ENCODE measurements around the gene TTLL12.

TTLL12 gene

DNA sequence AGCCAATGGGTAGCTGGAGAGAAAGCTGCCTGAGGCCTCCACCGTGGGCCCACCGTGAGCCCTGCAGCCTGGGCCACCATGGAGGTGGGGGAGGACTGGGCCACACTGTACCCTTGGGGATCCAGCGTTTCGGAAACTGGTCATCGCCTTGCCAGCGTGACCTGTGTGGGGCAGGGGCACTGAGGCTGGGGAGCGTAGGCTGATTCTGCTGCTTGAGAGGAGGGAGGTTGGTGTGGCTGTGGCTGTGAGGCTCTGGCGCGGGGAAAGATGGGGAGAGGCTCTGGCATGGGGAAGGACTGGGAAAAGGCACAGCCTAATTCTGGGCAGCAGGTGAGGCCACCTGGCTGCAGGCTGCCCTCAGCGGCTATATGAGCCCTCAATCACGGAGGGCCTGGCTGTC is 12.6 kb upstream of the TTLL12 start:
- DNase-seq (ENCODE audit: low spot score) = no peak

DNA sequence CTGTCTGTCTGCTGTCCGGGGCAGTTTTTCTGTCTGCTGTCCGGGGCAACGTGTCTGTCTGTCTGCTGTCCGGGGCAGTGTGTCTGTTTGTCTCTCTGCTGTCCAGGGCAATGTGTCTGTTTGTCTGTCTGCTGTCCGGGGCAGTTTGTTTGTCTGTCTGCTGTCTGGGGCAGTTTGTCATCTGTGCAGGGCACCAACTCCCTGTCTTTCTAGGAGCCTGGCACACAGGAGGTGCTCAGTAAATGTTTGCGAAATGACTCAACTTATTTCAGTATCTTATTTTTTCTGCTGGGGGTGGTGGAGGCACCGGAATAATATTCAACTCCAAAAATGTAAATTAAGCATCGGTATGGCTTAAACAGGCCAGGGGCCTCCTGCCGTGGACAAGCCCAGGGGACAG is 12.0 kb upstream of the TTLL12 start:
- DNase-seq (ENCODE audit: low spot score) = no peak

DNA sequence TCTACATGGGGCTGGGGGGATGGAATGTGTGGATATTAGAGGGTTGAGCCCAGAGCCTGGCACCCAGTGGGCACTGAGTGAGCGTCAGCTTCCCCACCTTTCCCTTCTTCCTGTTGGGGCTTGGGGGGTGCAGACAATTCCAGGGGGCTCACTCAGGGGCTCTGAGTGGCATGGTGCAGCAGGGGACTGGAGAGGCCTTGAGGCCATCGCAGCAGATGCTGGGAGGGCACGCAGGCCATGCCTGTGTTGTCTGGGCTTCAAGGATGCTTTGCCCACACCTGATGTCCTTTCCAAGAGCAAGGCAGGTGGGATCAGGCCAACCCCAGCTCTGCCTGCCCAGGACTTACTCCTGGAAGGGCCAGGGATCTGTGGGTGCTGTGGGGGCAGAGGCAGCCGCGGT is 11.2 kb upstream of the TTLL12 start:
- no peak for DNase-seq (ENCODE audit: low spot score)

DNA sequence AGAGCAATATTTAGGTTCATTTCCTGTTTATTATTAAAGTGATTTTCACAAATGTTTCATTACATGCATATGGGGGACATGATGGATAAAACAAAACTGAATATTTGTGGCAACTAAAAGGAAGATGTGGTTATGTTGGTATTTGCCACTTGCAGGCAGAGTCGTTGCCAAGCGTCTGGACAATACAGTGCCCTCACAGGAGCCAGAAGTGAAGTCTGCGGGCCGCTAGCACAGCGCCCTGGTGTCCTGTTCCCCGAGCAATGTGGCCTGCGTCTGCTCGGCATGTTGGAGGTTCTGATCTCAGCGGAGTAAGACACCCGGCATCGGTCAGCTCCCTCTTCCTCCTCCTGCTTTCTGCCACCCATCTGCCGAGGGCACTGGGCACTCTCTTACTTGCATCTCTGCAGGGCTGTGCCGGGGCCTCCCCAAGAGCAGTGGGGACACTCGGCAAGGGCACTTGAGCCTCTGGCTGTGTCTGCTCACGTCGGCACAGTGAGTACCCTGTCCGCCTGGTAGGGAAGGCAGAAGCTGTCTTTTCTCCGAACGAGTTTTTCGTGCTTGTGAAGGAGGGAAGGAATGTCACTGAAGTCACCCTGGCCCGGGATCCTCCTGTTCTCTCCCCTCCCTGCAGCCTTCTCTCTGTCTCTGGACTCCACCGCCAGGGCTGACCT is 10.5 kb upstream of the TTLL12 start:
- peak; percentile 52 for DNase-seq (ENCODE audit: low spot score)

DNA sequence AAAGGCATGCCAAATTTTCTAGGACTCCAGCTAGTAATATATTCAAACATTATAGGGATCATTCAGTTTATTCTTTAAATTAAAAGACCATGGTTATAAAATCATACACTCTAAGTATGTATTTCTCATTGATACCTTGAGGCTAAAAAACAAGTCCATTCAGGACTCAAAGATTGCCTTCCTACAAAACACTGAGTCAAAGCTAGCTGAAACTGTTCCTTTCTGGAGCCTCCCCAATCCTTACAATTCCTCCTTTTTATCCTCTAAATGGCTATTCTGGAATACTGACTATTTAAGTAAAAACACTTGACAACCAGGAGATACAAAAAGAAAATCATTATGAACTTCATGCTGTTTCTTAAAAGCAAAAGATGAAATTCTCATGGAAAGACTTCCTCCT is 4.9 kb upstream of the TTLL12 start:
- no peak for DNase-seq (ENCODE audit: low spot score)

DNA sequence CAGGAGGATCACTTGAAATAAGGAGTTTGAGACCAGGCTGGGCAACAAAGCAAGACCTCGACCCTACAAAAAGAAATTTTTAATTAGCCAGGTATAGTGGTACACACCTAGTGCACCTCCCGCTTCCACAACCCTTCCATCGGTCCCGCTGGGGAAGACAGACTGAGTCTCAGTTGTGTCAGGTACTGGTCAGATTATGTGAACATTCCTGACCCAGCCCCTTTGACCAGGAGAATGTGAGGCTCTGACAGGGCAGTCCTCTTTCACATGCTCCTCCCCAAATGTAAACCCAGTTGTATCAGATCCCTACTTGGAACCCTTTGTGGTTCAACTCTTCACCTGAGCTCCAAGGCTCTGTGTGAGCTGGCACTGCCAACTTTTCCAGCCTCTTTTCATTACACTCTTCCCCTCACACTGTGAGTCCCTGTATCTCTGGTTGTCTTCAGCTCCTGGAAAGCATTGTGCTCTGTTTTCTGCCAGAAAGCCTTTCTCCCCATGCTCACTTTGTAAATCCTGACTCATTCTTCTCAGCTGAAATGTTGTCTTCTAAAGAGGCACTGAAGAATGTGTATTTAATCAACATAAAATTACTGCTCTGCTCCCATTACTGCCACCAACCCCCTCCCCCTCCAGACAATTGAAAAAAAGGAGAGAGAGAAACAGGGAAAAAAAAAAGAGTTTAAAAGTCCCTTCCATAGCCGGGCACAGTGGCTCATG is 2.1 kb upstream of the TTLL12 start:
- no peak for DNase-seq (ENCODE audit: low spot score)

DNA sequence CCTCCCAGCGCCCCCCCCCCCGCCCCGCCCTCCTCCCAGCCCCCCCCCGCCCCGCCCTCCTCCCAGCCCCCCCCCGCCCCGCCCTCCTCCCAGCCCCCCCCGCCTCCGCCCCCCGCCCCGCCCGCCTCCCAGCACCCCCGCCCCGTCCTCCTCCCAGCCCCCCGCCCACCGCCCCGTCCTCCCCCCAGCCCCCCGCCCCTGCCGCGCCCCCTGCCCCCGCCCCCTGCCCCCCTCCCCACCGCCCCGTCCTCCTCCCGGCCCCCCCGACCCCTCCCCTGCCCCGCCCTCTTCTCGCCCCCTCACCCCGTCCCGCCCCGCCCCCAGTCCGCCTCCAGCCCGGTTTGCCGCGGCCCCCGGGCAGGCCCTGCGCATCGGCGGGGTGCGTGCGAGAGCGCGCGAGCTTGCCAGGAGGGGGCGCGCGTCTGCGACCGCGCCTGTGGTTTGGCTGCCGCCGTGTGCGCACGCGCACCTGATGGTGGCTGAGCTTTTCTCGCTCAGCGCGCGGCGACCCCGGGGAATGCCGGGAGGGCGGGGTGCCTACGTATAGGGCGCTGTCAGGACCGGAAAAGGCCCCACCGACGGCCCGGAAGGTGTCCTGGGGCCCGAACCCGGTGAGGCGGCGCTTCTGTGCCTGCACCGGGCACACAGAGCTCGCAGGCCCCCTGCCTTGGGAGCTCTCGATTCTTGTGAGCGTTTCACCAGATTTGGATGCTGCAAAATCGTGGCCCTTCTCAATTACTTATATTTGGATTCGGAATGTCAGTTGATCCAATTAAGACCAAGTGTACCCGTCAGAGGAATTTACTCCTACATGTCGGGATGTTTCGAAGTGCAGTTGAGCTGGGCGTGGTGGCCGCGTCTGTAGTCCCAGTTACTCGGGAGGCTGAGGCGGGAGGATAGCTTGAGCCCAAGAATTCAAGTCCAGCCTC is 501 bp upstream of the TTLL12 start:
- DNase-seq (ENCODE audit: low spot score) = peak; percentile 97

DNA sequence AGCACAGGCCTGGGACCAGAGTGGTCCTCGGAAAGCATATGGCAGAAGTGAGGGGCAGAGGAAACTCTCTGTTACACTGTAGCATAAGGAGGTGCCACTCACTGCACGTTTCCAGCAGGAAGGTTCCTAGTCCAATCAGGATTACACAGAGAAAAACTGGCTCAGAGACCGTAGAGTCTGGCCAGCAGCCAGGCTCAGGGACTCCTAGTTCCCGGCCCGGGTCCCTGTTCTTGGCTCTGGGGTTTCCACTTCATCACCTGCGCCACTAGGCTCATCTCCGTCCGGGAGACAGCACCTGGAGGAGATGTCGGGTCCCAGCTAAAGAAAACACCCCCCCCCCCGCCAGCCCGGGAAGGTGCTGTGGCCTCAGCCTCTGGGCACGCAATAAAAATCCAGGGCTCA is 1.1 kb downstream of the TTLL12 start:
- peak; percentile 49 for DNase-seq (ENCODE audit: low spot score)

DNA sequence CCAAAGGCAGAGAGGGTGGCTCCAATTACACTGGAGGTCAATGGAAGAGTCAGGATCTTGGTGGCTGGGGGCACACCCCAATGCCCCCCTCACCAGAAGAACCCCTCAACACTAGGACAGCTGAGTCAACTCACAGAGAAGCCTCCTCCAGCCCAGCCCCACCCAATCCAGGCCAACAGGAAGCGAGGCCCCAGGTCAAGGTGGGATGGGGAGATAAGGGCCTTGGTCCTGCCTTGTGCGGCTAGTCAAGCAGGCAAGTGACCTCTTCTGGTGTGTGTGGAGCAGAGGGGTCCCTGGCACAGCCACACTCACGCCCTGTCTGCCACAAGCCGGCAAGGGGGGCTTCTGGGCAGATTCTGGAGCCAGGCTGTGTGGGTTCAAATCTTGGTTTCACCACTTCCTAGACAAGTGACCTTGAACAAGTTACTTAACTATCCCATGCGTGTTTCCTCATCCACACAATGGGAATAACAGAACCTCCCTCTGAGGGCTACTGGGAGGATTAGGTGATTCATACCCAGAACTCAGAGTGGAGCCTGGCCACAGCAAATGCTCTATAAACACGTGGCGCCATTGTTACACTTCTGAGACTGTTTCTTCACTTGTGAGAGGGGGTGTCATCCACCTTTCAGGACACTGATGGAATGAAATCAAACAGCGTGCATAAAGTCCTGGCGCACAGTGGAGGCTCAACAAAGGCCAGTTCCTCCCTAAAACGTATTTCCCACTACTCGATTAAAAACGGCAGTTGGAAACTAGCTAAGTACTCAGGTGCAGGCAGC is 3.2 kb downstream of the TTLL12 start:
- DNase-seq (ENCODE audit: low spot score) = no peak

DNA sequence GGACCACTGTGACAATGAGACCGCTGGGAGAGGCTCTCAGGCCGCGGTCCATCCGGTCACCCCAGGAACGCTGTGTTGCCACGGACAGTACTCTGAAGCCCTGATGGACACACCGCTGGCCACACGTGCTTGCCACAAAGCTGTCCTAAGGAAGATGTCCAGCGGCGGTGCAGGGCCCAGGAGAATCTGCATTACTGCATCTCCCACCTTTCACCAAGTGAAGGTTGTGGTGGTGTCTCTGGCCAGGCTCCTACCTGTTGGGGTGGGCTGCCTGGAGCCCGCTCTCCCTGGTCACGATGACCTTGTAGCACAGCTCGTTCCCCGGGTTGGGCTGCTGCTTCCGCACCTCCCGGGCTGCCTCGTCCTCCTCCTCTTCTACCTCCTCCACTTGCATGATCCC is 4.2 kb downstream of the TTLL12 start:
- no peak for DNase-seq (ENCODE audit: low spot score)

DNA sequence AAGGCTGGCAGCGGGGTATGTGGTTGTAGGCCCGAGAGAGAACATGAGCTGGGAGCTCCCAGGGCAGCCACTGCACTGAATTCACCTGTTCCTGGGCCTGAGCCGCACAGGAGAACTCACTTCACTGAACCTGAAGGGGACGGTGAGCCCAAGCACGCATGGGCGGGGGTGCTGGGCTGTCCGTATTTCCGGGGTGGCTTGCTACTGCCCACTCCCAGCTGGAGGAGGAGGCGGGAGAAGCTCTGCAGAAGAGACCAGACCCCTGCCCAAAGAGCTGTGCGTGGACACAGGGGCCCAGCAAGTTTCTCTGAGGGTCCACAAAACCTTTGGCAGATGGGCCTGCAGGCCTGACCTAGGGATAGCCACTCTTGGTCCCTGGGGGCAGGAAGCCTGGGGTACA is 4.8 kb downstream of the TTLL12 start:
- no peak for DNase-seq (ENCODE audit: low spot score)

DNA sequence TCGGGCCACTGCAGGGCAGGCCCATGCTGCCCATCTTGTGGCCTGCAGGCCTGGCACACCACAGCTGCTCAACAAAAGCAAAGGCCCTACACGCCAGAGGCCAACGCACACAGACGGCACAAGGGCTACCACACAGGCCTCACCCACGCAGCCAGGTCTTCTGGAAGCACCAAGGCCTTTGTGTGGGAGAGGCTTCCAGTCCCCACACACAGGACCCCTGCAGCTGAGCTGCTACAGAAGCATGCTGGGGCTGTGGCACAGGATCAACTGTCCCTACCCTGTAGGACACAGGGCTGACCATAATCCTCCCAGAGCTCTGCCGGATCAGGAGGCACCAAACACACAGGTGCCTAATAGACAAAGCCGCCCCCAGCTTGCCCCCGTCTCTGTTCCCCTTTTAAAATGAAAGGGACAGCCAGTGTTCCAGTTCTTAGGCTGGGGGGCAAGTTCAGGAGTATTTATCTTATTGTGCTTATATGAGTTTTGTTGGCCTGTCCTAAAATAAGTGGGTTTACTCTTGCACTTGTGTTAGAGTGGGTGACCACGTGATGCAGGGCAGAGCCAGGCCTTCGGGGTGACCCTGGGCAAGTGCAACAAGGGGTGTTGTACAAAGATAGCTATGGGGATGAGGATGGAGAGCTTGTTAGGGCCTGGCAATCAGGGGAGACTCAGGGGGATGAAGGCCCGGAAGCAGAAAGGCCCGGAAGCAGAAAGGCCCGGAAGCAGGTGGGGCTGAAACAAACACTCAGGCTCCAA is 5.4 kb downstream of the TTLL12 start:
- DNase-seq (ENCODE audit: low spot score) = no peak

DNA sequence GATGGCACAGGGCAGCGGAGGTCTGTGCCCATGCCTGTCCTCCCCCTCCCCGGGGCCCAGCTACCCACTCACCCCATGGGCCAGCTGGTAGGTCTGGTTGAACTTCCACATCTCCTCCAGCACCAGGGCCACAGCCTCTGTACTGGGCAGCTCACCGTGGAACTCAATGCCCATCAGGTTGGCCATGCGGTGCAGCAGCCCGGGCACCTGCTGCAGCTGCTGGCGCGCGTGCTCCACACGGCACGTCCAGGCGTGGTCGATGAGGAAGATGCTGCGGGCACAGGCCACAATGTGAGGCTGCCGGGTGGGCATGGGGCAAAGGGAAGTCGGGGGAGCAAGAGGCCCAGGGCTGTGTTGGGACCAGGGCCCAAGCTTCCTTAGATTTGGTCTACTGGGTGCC is 6.3 kb downstream of the TTLL12 start:
- DNase-seq (ENCODE audit: low spot score) = no peak

DNA sequence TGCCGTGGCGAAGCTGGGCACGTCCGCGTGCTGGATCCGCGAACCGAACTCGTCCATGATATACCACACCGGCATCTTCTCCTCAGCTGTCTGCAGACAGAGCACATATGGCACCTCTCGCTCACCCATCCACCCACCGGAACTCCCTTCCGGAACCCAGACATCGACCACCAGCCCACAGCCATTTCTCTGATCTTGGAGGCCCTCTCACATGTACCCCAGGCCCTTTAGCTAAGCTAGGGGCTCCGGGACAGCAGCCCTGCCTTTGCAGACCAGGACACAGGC is 7.1 kb downstream of the TTLL12 start:
- no peak for DNase-seq (ENCODE audit: low spot score)

DNA sequence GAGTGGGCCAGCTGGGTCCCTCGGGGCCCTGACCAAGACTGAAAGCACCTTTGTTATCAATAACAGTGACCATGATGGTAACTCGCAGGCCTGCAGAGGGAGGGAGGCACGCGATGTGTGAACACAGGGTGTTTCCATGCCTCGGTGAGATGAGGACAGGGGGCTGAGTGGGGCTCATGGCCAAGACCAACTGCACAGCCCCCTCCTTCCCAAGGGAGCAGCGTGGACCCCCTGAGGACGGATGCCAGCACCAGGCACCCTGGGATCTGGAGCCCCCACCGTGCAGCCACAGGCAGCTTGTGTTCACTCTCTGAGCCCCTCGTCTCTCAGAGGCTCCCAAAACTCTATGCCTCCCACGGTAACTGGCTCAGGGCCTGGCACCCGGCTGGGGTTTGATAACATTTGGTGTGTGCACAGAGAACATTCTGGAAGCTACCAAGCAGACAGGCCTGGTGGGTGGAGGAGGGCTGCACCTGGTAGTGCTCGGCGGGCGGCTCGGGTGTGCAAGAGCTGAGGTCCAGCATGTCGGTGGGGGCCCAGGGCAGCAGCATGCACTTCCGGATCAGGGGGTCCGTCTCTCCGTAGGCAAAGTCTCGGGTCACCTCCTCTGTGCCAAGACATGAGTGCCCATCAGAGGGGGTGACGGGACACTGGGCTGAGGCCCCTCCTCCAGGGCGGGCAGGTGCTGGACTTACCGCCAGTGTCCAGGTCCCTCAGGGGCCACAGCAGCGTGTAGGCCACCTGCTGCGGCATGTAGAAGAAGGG is 7.6 kb downstream of the TTLL12 start:
- DNase-seq (ENCODE audit: low spot score) = no peak

DNA sequence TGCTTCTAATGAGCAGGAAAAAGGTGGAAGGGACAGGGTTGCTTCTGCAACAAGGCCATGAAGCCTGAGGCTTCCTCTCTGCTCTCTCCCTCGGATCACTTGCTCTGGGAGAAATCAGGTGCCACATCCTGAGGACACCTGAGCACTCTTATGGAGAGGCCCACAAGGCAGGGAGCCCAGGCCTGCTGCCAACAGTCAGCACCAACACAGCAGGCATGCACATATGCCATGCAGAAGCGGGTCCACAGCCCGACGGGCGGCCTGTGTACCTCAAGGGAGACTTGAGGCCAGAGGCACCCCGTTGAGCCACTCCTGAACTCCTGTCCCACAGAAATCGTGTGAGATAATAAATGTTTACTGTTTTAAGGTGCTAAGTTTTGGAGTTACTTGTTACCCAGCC is 9.5 kb downstream of the TTLL12 start:
- DNase-seq (ENCODE audit: low spot score) = no peak

DNA sequence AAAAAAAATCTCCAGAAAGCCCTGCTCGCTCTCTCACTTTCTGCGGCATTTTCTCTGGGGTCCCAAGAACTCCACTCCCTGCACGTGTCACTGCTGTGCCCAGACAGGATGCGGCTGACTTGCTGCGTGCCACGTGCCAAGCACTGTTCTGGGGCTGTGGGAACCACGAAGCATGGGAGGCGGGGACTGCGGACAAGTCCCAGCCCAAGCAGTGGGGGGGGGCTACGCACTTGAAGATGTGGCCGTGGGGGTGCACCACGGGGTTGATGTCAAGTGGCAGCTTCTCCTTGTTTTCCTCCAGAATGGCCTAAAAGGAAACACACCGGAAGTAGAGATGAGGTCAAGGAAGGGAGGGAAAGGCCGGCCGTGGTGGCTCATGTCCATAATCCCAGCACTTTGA is 10.8 kb downstream of the TTLL12 start:
- no peak for DNase-seq (ENCODE audit: low spot score)

DNA sequence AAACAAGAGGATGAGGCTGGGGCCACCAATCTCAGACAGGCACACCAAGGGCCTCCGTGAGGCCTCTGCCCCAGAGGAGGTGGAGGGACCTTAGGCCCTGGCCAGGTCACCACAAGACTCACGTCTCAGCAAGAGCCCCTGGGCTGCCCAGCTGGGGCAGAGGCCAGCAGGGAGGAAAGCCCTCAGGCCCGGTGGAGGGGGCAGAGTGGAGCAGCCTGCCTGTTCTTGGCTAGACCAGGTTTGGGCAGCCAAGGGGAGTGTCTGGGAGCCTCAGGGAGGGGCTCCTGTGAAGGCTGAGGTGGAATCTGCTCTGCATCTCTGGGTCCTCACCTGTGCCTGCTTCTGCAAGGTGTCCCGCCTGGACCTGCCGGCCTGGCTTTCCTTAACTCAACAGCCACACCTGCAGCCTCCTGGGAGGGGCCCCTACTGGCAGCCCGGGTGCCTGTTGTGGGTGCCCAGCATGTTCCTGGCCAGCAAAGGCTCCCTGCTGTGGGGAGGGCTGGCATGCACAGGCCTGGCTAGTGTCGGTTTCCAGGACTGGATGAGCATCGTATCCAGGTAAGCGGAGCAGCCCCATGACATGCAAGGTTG is 11.9 kb downstream of the TTLL12 start:
- DNase-seq (ENCODE audit: low spot score) = no peak

DNA sequence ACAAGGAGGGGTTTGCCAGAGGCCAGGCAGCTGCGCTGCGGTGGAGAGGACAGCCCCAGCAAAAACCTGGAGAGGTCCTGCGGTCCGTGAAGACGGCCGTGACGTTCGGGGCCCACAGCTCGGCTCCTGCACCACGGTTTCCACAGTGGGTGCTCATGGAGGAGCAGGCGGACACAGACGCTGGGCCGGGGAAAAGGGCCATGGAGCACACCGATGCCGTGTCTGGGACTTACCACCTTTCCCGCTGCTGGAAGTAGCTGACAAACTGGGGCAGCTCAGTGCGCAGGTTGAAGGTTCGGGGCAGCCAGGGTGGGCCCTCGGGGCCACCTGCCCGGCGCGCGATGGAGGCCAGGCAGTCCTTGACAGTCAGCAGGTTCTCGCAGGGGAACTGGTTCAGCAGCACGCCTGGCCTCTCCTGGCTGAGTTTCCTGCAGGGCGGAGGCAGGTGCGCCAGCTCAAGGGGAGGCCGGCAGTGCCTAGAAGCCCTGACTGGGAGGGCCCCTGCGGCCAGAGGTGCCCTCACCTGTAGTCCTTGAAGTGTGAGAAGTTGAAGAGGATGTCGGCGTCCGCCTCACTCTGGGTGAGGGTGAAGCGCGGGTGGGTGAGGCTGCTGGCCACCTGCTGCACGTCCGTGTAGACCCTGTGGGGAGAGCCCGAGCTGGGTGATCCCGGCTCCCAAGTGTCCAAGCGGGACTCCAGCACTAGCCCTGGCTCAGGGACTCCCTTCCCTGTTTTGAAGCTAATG is 12.8 kb downstream of the TTLL12 start:
- DNase-seq (ENCODE audit: low spot score) = no peak

DNA sequence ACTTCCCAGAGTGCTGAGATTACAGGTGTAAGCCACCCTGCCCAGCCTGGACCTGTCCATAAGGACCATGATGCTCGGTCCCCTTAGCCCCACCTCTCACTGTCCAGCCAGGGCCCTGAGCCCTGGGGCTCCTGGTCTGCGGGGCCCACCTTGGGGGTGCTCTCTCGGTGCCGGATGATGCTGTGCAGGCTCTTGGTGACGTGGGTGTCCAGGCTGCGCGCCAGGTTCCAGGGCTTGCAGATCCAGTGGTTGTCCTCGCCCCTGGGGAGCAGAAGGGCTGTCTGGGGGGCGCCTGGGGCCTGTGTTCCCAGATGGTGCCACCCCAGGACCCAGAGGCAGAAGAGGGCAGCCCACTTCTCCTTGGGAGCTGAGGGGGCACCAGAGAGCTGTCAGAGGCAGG is 13.4 kb downstream of the TTLL12 start:
- no peak for DNase-seq (ENCODE audit: low spot score)
